Liver (tissue), 9 donors: Measurements from ENCODE around the gene FLYWCH2. TPM values are rescaled to one million over a fixed set of nuclear protein-coding genes. Genes with fewer than 3 reads are reported as not detected.

ENCODE experiments used
- DNase-seq: peaks from one replicate; pipeline ENCODE4 v3.0.0-alpha.2; 2017; ENCODE audit warnings: low spot score
- H3K27ac ChIP-seq, 2 donors: one replicate each; pipeline ENCODE4 v1.7.0; 2013; ENCODE audit warnings: inconsistent platforms in 2 of 2, low read length in 2 of 2, control low read depth in 1 of 2, low read depth in 1 of 2, mild to moderate bottlenecking in 1 of 2
- H3K27me3 ChIP-seq, 4 donors: one replicate each; pipeline versions ENCODE4 v1.6.1 to v1.7.0; 2013; ENCODE audit warnings: low read length in 3 of 4, inconsistent platforms in 1 of 4, mild to moderate bottlenecking in 1 of 4, moderate library complexity in 1 of 4; ENCODE audit not compliant: control insufficient read depth in 4 of 4, insufficient read depth in 4 of 4
- H3K36me3 ChIP-seq, 4 donors: one replicate each; pipeline versions ENCODE4 v1.6.1 to v1.7.0; 2013; ENCODE audit warnings: low read length in 3 of 4, mild to moderate bottlenecking in 3 of 4, low read depth in 1 of 4, moderate library complexity in 1 of 4; ENCODE audit not compliant: control insufficient read depth in 4 of 4, insufficient read depth in 3 of 4
- H3K4me1 ChIP-seq, 4 donors: one replicate each; pipeline versions ENCODE4 v1.6.1 to v1.7.0; 2013; ENCODE audit warnings: low read length in 3 of 4, mild to moderate bottlenecking in 3 of 4, moderate library complexity in 1 of 4; ENCODE audit not compliant: control insufficient read depth in 4 of 4, insufficient read depth in 4 of 4
- H3K4me3 ChIP-seq, 3 donors: one replicate each; pipeline versions ENCODE4 v1.6.1 to v1.7.0; 2013; ENCODE audit warnings: low read length in 3 of 3, control low read depth in 1 of 3, low read depth in 1 of 3, mild to moderate bottlenecking in 1 of 3
- H3K9ac ChIP-seq, 2 donors: one replicate each; pipeline ENCODE4 v1.7.0; 2013; ENCODE audit warnings: low read length in 2 of 2, mild to moderate bottlenecking in 2 of 2, moderate library complexity in 2 of 2, control low read depth in 1 of 2, low read depth in 1 of 2
- H3K9me3 ChIP-seq, 4 donors: one replicate each; pipeline versions ENCODE4 v1.6.1 to v1.7.0; 2013; ENCODE audit warnings: low read length in 3 of 4; ENCODE audit not compliant: control insufficient read depth in 4 of 4
- EGR1 ChIP-seq, 2 donors: IDR thresholded peaks; 2 replicates each; pipeline ENCODE4 v1.6.1; 2016 to 2018; ENCODE audit warnings: antibody characterized with exemption in 2 of 2, low read depth in 2 of 2
- FOXA1 ChIP-seq: IDR thresholded peaks from 2 replicates; pipeline ENCODE4 v1.6.1; 2016; ENCODE audit warnings: antibody characterized with exemption
- FOXA2 ChIP-seq: IDR thresholded peaks from 2 replicates; pipeline ENCODE4 v1.6.1; 2016; ENCODE audit warnings: antibody characterized with exemption
- GABPA ChIP-seq, 2 donors: IDR thresholded peaks in 1 of 2; conservative IDR thresholded peaks in 1 of 2; 2 replicates each; pipeline ENCODE4 v1.6.1; 2016; ENCODE audit warnings: antibody characterized with exemption in 2 of 2, mild to moderate bottlenecking in 1 of 2, moderate library complexity in 1 of 2
- HNF4A ChIP-seq, 2 donors: conservative IDR thresholded peaks; 2 replicates each; pipeline ENCODE4 v1.6.1; 2016; ENCODE audit warnings: antibody characterized with exemption in 2 of 2, mild to moderate bottlenecking in 2 of 2
- HNF4G ChIP-seq: IDR thresholded peaks from 2 replicates; pipeline ENCODE4 v1.6.1; 2016; ENCODE audit warnings: antibody characterized with exemption
- JUND ChIP-seq, 2 donors: IDR thresholded peaks; 2 replicates each; pipeline ENCODE4 v1.6.1; 2016; ENCODE audit warnings: antibody characterized with exemption in 2 of 2
- NR2F2 ChIP-seq: IDR thresholded peaks from 2 replicates; pipeline ENCODE4 v1.6.1; 2016; ENCODE audit warnings: antibody characterized with exemption
- RAD21 ChIP-seq, 2 donors: IDR thresholded peaks; 2 replicates each; pipeline ENCODE4 v1.6.1; 2016; ENCODE audit warnings: antibody characterized with exemption in 2 of 2, mild to moderate bottlenecking in 2 of 2
- RXRA ChIP-seq, 2 donors: IDR thresholded peaks; 2 replicates each; pipeline ENCODE4 v1.6.1; 2017 to 2018; ENCODE audit warnings: antibody characterized with exemption in 2 of 2, mild to moderate bottlenecking in 1 of 2
- SP1 ChIP-seq: IDR thresholded peaks from 2 replicates; pipeline ENCODE4 v1.6.1; 2018; ENCODE audit warnings: antibody characterized with exemption, mild to moderate bottlenecking
- TAF1 ChIP-seq: conservative IDR thresholded peaks from 2 replicates; pipeline ENCODE4 v1.6.1; 2016; ENCODE audit warnings: antibody characterized with exemption, mild to moderate bottlenecking
- YY1 ChIP-seq: IDR thresholded peaks from 2 replicates; pipeline ENCODE4 v1.6.1; 2016; ENCODE audit warnings: antibody characterized with exemption, mild to moderate bottlenecking
- WGBS: extraction: QIAGEN DNeasy Blood & Tissue Kit; methylation state at CpG from one replicate; pipeline ENCODE4 v1.1.7; 2013; 5-methylcytosine and 5-hydroxymethylcytosine counted together
- polyA plus RNA-seq, 2 donors: library from polyadenylated mRNA; stranded (reverse) in 1 of 2; unstranded in 1 of 2; fragments of 200-250 nt in 1 of 2; fragments of >200 nt in 1 of 2; fragmentation: Nextera tagmentation in 1 of 2; extraction: Ambion mirVana in 1 of 2; gene quantifications; one replicate each; pipeline versions ENCODE4 v1.2.1 to v1.2.3, GENCODE V29; 2013 to 2015
- total RNA-seq, 2 donors: library from RNA; depleted of rRNA; stranded (reverse); fragments of >200 nt; gene quantifications; one replicate each; pipeline ENCODE4 v1.2.3, GENCODE V29; 2014
- TF ChIP-seq, protein P1 (sequence below): IDR thresholded peaks from 2 replicates; pipeline ENCODE4 v1.6.1; 2016; ENCODE audit warnings: antibody characterized with exemption
- TF ChIP-seq, protein P2 (sequence below): fragments of 150-350 bp; IDR thresholded peaks from 2 replicates; pipeline ENCODE4 v1.5.1; 2017; ENCODE audit warnings: improper control_type of control experiment, low read depth, low read length; ENCODE audit not compliant: missing input control
- TF ChIP-seq, protein P3 (sequence below): IDR thresholded peaks from 2 replicates; pipeline ENCODE4 v1.6.1; 2016; ENCODE audit warnings: antibody characterized with exemption
- TF ChIP-seq, protein P4 (sequence below): IDR thresholded peaks from 2 replicates; pipeline ENCODE4 v1.6.1; 2016; ENCODE audit warnings: antibody characterized with exemption
- TF ChIP-seq, protein P5 (sequence below): IDR thresholded peaks from 2 replicates; pipeline ENCODE4 v1.6.1; 2016; ENCODE audit warnings: antibody characterized with exemption, mild to moderate bottlenecking
- donor health status: healthy.
- donor health status: healthy.
- donor health status: healthy.
- donor health status: healthy.
- donor health status: healthy.

The FLYWCH2 gene
- total and polyA plus RNA-seq, 4 donors: 4.9 to 21.0 (median 8.6) TPM

DNA sequence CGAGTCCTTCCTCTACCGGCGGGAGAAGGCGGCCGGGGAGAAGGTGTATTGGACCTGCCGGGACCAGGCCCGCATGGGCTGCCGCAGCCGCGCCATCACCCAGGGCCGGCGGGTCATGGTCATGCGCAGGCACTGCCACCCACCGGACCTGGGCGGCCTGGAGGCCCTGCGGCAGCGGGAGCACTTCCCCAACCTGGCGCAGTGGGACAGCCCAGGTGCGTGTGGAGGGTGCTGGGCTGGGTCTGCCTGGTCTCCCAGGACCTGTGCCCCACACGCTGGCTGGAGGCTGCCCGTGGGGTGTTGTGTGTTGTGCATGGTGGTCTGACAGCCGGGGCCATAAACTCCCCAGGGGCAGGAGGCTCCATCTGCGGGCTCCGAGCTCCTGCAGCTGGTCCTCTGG, 54.2 kb downstream of the FLYWCH2 start:
- Histone ChIP-seq H3K9ac (no peak overlapping the region), H3K9me3 (no peaks in the 10 kb centered on the region), H3K27me3 (no peaks in the 10 kb centered on the region), H3K36me3 (peaks cover 6 to 60% (median 21%) of the 10 kb centered on the region in 4 donors), H3K4me1 (no peaks in the 10 kb centered on the region), H3K4me3 (no peak overlapping the region), H3K27ac (no peak overlapping the region)
- TF ChIP-seq, protein P1, sequence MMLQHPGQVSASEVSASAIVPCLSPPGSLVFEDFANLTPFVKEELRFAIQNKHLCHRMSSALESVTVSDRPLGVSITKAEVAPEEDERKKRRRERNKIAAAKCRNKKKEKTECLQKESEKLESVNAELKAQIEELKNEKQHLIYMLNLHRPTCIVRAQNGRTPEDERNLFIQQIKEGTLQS: no peak
- no peak for TF ChIP-seq HNF4A (conservative IDR thresholded peaks at IDR 0.05)
- TF ChIP-seq FOXA2: no peak
- TF ChIP-seq, protein P2, sequence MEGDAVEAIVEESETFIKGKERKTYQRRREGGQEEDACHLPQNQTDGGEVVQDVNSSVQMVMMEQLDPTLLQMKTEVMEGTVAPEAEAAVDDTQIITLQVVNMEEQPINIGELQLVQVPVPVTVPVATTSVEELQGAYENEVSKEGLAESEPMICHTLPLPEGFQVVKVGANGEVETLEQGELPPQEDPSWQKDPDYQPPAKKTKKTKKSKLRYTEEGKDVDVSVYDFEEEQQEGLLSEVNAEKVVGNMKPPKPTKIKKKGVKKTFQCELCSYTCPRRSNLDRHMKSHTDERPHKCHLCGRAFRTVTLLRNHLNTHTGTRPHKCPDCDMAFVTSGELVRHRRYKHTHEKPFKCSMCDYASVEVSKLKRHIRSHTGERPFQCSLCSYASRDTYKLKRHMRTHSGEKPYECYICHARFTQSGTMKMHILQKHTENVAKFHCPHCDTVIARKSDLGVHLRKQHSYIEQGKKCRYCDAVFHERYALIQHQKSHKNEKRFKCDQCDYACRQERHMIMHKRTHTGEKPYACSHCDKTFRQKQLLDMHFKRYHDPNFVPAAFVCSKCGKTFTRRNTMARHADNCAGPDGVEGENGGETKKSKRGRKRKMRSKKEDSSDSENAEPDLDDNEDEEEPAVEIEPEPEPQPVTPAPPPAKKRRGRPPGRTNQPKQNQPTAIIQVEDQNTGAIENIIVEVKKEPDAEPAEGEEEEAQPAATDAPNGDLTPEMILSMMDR: no peak
- no peak for TF ChIP-seq RAD21 (IDR thresholded peaks at IDR 0.05)
- TF ChIP-seq TAF1: no peak
- no peak for TF ChIP-seq HNF4G
- TF ChIP-seq, protein P3, sequence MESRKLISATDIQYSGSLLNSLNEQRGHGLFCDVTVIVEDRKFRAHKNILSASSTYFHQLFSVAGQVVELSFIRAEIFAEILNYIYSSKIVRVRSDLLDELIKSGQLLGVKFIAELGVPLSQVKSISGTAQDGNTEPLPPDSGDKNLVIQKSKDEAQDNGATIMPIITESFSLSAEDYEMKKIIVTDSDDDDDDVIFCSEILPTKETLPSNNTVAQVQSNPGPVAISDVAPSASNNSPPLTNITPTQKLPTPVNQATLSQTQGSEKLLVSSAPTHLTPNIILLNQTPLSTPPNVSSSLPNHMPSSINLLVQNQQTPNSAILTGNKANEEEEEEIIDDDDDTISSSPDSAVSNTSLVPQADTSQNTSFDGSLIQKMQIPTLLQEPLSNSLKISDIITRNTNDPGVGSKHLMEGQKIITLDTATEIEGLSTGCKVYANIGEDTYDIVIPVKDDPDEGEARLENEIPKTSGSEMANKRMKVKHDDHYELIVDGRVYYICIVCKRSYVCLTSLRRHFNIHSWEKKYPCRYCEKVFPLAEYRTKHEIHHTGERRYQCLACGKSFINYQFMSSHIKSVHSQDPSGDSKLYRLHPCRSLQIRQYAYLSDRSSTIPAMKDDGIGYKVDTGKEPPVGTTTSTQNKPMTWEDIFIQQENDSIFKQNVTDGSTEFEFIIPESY: no peak
- TF ChIP-seq SP1: no peak
- TF ChIP-seq, protein P4, sequence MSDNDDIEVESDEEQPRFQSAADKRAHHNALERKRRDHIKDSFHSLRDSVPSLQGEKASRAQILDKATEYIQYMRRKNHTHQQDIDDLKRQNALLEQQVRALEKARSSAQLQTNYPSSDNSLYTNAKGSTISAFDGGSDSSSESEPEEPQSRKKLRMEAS: no peak
- no peak for TF ChIP-seq FOXA1
- TF ChIP-seq YY1: no peak
- no peak for TF ChIP-seq RXRA (IDR thresholded peaks at IDR 0.05)
- no peak for TF ChIP-seq NR2F2
- TF ChIP-seq, protein P5, sequence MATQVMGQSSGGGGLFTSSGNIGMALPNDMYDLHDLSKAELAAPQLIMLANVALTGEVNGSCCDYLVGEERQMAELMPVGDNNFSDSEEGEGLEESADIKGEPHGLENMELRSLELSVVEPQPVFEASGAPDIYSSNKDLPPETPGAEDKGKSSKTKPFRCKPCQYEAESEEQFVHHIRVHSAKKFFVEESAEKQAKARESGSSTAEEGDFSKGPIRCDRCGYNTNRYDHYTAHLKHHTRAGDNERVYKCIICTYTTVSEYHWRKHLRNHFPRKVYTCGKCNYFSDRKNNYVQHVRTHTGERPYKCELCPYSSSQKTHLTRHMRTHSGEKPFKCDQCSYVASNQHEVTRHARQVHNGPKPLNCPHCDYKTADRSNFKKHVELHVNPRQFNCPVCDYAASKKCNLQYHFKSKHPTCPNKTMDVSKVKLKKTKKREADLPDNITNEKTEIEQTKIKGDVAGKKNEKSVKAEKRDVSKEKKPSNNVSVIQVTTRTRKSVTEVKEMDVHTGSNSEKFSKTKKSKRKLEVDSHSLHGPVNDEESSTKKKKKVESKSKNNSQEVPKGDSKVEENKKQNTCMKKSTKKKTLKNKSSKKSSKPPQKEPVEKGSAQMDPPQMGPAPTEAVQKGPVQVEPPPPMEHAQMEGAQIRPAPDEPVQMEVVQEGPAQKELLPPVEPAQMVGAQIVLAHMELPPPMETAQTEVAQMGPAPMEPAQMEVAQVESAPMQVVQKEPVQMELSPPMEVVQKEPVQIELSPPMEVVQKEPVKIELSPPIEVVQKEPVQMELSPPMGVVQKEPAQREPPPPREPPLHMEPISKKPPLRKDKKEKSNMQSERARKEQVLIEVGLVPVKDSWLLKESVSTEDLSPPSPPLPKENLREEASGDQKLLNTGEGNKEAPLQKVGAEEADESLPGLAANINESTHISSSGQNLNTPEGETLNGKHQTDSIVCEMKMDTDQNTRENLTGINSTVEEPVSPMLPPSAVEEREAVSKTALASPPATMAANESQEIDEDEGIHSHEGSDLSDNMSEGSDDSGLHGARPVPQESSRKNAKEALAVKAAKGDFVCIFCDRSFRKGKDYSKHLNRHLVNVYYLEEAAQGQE: no peak
- no peak for TF ChIP-seq EGR1 (IDR thresholded peaks at IDR 0.05; ENCODE audit: low read depth in 2 of 2)
- TF ChIP-seq JUND (IDR thresholded peaks at IDR 0.05): no peak
- TF ChIP-seq GABPA (IDR thresholded peaks at IDR 0.05 in 1 of 2, conservative IDR thresholded peaks at IDR 0.05 in 1 of 2): no peak
- 96% methylated on average over 24 of the region's 24 CpGs for WGBS
- DNase-seq: no peak
